DOHH2 (cell line): Measurements from ENCODE around the gene C19orf67.

Experiments
- CTCF ChIP-seq: fragments of 200-600 bp; sonication (generic); IDR thresholded peaks from one replicate; pipeline ENCODE4 v1.5.1; 2014; ENCODE audit warnings: antibody characterized with exemption, mild to moderate bottlenecking, low read depth, low read length; ENCODE audit not compliant: poor library complexity, severe bottlenecking
- EZH2phosphoT487 ChIP-seq: fragments of 200-600 bp; sonication (generic); IDR thresholded peaks from 2 replicates; pipeline ENCODE4 v1.6.1; 2017; ENCODE audit warnings: borderline replicate concordance, mild to moderate bottlenecking, antibody characterized with exemption, low read length, moderate library complexity, mixed read lengths

- TF ChIP-seq CTCF (no peak), EZH2phosphoT487 (no peak)
Measured at GRCh38 chr19:14033946-14034345, 51.6 kb downstream of the C19orf67 start.
